NCI-H2196 treated with DMSO at 0.1 percent for 48 hours (cell line): Measurements from ENCODE around the gene TGFBI.

ENCODE experiments used
- DNase-seq: peaks from one replicate; lab custom pipeline; 2025; ENCODE audit not compliant: unreplicated experiment; lab: John Stamatoyannopoulos, UW

The TGFBI gene

DNA sequence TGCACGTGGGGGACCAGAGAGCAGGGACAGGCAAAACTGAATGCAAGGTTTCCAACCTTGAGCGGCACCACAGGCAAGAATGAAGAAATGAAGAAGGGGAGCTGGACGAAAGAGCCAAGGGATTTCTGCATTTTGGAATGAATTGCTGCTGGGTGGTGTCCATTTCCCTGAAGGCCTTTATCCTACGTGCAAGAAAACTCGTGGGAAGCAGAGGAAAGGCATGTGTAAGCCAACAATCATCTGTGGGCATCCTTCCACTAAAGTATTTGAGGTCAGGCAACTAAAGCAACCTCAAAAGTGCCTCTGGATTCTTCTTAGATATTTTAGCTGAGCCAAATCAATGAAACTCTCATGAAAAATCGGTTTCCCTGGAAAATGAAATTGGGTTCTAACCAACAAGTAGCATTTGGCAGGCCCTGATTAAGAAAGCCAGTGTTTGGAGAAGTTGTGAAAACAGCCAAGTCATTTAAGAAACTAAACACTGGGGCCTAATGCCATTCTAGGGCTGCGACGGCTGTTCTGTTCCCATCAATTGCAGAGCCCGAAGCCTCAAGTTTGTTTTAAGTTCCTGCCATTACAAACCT lies 4.7 kb upstream of the TGFBI start:
- DNase-seq, result no peak

DNA sequence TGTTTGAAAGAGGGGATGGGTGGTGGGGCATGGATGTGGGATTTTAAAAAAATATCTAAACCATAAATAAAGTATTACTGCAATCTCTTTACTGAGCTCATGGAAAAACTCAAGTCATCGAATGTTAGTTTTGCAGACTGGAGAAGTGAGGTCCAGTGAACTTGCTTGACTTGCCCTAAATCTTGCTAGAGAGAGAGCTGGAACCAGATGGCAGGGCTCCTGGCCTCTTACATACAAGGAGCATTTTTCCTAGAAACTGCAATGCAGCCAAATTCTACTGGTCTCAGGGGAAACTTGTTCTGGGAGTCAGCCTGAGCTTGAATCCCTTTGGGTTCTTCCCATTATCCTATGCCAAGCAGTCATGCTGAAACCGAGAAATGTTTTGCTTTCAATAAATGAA lies 2.9 kb upstream of the TGFBI start:
- DNase-seq, result no peak

DNA sequence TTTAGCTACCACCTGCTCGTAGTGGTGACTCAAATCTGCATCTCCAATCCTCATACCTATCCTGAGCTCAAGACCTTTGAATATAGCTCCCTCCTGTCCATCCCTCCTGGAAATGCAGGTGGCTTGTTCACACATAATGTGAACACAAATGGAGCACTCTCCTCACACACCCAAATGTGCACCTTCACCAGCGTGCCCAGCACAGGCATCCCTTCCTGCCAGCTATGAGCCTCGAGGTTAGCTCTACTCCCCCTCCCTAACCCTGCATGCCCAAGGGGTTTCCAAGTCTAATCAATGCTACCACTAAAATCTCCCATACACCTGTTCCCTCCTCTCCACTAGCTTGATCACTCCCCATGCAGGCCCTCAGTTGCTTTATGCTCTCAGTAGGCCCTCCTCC lies 2.2 kb upstream of the TGFBI start:
- no peak for DNase-seq

DNA sequence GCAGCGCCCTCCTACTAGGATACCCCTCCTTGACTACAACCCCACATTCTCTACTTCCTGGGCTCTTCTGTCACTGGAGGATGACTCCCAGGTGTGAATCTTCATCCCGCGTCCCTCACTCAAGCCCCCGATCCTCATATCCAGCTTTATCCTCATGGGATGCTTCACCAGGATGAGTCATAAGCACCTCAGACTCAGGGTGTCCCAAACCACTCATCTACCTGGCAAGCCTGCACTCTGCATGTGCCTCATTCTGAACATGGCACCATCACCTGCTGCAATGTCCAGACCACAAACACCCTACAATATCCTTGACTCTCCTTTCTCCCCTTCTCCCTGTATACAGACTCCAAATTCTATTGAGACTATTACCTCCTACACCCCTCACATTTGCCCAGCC lies 1.5 kb upstream of the TGFBI start:
- DNase-seq, result no peak

DNA sequence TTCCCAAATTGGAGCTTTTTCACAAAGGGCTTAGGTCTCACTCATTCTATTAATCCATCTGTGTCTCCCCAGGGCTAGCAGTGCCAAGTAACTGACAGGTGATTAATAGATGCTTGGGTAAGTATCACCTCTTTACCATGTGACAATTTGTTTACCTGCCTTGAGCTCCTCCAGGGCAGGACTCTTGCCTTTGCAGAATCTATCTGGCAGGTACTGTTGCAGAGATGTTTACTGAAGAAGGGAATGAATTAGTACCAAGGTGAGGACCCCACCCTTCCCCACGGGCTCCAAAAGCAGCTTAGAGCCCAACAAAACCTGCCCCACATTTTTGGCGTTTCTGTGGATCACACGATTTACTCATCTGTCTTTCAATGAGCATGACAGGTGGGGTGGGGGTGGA lies 698 bp upstream of the TGFBI start:
- no peak for DNase-seq

DNA sequence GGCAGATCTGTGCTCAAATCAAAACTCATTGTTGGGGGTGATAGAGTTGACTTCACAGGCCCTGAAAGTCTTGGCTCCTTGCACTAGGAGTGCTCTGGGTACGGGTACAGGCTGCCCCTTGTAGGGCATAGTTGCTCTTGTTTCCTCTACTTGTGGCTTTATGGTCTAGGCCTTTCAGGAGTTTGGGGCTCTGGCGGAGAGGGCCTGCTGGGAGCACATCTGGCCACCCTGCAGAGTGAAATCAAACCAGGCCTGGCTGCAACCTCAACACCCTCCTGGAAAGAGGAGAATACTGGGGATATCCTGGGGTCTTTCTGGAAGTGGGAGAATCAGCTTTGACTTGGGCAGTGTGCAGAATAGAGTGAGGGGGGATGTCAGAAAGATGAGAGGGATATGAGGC lies 1.5 kb downstream of the TGFBI start:
- DNase-seq, result no peak

DNA sequence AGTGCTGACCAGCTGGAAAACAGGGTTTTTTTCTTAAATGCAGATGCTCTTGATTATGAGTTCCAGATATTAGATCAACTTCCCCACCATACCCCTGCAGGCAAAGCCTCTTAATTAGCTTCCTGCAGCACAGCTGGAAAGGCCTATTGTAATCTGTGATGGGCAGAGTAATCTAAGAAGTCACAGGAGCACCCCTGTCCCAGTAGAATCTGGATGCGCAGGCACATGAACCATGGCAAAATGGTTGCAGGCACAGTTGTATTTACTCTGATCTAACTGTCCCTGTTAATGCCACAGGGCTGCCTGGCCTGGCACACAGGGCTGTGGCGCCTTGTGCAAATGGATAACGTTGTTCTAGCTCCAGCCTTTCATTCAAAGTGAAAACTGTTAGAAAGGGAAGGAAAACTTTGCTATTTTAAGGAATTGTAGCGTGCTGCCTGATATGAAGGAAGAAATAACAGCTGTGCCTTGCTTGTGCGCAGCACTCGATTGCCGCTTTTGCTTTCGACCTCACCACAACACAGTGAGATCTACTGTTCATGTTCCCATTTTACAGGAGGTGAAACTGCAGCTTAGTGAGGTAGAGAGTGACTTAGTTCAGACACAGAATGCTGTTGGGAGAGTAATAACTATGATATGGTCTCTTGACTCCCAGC lies 2.3 kb downstream of the TGFBI start:
- DNase-seq, result no peak

DNA sequence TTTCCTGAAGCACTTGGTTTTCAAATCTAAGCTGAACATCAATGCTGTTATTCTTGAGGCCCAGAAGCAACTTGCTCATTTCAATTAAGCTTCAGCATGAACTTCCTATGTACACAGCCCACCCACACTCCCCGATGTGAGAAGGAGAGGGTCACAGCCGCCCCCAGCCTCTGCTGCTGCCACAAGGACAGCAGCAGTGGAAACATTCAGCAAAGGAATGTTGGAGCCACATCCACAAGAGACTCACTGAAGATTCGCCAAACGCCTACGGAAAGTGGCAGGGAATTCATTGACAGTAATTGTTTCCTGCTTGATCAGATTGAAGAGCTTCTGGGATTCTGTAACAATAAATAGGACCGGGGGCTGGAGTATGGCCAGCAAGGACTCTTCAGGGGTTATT lies 2.9 kb downstream of the TGFBI start:
- no peak for DNase-seq

DNA sequence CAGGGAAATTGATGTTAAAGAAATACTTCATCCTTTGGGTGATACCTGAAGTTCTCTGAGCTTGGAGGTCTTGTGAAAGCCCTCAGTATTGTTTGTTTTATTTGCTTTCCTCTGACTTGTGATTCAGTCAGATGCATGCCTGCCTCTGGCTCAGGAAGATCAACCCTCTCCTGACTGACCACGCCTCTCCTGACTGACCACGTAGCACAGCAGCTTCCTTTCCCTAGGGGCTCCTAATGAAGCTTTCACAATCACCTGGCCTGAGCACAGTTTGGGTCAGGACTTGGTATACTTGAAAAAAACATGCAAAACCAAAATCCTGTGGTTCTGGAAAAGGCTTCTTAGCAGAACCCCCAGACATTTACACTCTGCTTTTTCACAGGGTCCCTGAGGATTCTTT lies 3.8 kb downstream of the TGFBI start:
- DNase-seq, result no peak

DNA sequence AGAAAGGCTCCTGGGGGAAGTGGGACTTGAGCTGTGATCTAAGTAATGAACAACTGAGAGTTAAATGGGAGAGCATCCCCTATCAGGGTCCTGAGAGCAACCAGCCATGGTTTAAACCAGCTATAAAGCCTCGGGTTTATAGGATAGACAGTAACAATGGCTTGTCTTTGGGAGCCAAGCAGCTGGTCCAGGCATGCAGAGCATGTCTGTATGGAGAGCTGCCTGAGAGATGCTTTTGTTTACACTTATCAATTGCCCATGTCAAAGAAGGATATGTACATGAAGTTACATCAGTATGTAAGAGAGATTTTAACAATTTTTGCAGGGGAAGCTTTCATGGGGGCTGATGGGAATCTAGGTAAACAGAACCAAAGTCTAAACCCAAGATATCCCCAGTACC lies 4.4 kb downstream of the TGFBI start:
- no peak for DNase-seq

DNA sequence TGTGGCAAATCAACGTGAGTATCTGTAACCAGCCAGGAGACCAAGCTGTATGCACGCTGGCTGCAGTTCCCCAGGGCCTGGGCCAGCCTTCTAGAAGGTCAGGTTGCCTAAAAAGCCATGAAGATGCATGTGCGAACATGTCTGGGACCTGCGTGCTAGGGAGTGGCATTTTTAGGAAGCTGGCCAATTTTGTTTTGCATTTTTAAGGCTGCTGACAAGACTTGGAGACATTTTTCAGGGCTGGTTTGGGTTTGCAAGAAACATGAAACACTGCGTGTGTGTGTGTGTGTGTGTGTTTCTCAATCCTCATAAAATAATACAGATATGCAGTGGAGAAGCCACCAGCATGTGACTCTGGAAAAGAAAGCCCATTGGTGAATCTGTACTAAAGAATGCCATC lies 5.1 kb downstream of the TGFBI start:
- no peak for DNase-seq

DNA sequence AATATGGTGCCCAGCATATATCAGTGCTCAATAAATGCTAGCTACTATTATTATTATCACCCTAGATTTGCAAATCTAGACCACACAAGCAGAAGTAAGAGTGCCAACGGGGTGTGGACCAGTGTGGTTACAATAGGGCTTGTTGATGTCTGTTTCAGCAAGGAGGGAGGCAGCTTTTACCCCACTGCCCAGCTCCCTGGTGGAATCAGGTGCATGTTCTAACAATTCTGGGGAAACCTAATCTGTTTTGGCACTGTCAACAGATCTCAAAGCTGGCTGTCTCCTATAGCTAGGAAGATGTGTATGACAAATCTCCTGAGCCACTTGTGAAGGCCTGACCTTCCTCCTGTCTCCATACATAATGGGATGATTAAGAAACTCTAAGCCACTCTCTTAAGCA lies 5.7 kb downstream of the TGFBI start:
- DNase-seq, result no peak

DNA sequence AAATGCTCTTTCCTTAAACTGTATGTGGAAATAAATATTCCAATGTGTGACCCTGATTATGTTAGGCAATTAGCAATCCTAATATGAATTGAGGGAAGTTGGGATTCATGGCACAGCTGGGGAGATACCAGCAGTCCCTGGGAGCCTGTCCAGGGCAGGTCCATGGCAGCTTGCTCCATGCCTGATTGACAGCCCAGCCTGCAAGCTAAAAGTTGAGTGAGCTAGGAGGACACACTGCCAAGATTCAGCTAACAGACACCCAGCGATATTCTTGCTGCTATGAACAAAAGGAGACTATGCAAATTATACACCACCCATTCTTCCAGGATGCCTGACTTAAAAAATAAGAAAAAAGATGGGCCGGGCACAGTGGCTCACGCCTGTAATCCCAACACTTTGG lies 6.2 kb downstream of the TGFBI start:
- no peak for DNase-seq

DNA sequence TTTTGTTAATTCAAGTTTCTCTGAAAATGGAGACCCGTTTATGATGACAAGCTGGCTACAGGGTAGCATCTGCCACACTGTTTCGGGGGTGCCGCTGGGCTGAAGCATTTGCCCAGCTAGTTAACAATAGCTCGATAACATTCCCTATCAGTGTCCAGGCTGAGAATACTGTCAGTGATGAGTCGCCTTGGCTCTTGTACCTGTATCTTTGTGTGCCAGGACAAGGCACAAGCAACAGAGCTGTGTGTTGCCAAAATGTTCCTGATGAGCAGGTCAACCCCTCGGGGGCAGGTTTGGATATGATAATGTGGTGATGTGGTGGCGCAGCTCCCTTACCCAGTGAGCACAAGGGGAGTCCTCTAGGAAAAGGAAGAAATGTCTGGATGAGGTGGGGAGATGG lies 7.0 kb downstream of the TGFBI start:
- DNase-seq, result no peak

DNA sequence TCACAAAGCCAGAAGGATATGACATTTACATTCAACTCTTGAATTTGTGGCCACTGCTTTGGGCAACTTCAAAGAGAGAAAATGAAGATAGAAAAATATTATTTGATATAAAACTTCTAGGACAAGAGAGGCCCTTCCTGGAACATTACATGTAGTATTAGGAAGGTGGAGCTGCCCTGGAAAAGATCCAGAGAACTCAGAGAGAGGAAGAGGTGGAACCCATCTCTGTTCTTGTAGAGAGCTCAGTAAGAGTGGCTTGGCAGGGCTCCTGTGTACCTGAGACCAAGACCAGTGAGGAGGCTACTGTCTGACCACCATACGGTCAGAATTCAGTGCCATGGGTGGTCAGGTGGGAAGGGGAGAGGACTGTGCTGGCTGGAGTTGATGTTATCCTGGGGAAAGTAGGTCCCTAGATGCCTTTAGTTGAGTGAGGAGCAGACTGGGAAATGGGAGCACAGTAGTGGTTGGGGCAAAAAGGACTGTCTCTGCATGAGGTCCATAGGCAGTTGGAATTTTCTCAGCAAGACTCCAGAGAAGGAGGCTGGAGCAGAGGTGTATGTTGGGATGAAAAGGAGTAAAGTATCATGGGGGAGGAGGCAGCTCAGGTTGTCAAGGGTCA lies 7.6 kb downstream of the TGFBI start:
- DNase-seq, result peak; percentile 29

DNA sequence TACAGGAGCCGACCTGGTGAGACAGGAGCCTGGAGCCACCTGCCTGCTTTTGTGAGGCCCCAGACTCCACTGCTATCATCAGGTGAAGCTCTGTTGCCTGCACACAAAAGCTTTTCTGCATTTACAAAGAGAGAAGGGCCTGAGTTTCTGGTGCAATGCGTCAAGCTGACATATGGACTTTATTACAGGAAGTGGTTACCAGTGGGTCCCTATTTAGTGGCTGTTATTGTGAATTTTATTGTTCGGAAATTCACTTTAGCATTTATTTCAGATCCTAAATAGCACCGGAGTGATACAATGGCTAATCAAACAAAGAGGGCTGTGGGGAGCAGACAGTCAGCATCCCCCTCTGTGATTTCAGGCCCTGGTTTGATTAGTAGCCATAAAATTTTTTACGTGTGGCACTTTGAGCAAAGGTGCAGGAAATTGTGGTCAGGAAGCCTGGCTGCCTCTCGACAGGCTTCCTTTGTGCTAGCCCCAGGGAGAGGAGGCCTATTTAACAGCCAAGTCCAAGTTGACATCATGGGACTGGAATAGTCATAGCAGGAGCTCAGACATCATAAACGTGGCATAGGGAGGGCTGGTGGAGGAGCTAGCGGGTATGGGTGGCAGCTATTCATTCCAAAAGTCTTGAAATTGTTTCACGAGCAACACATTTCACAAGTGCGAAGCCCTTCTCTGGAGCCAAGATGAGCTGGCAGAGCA lies 8.4 kb downstream of the TGFBI start:
- DNase-seq, result peak; percentile 87

DNA sequence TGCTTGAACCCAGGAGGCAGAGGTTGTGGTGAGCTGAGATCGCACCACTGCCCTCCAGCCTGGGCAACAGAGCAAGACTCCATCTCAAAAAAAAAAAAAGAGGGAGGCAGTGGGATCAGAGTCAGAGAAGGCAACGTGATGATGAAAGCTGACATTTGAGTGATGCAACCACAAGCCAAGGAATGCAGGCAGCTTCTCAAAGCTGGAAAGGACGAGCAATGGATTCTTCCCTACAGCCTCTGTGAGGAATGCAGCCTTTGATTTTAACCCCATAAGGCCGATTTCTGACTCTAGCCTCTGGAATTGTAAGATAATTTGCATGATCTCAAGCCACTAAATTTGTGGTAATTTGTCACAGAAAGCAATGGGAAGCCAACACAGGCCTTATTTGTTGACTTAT lies 9.8 kb downstream of the TGFBI start:
- no peak for DNase-seq

DNA sequence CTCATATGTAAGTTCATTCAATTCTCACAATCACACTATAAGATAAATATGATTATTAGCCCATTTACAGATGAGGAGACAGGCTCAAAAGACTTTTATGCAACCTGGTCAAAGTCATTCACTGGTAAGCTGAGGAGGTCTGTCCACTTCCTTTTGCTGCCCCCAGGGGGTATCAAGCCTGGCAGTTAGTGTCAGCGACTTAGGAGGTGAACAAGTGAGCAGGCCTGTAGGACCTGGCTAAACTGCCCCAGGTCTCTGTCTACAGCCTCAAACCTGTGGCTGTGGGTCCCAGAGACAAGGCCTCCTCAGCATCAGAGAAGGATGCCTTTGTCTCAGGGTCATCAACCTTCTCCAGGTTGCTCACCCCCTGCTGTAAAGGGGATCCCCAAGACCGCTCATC lies 10.4 kb downstream of the TGFBI start:
- DNase-seq, result no peak

DNA sequence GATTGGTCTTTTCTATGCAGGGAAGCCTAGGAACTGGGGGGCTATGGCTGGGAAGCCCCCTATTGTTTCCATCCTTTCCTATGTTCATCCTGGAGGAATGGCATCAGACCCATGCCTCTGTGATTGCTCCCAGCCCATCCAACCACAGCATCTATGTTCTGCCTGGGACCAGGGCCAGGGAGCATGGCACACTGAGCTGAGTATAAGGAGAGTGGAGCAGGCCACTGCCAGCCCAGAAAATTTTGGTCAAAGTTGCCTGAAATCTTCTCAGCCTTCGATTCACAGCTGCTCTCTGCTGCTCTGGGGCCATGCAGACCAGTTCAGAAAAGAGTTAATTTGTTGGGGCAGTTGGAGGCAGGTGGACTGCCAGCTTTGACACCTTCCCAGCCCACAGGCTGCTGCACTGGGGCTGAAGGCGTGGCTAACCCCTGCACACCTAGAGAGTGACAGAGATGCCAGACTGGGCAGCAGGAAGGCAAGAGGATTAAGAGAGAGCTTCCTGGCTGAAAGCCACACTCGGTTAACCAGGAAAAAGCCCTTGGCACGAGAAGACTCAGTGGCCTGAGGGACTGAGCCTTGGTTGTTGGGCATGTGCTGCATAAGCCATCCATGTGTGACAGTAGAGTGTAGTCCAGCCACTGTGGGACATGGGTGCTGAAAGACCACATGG lies 12.1 kb downstream of the TGFBI start:
- peak; percentile 74 for DNase-seq

DNA sequence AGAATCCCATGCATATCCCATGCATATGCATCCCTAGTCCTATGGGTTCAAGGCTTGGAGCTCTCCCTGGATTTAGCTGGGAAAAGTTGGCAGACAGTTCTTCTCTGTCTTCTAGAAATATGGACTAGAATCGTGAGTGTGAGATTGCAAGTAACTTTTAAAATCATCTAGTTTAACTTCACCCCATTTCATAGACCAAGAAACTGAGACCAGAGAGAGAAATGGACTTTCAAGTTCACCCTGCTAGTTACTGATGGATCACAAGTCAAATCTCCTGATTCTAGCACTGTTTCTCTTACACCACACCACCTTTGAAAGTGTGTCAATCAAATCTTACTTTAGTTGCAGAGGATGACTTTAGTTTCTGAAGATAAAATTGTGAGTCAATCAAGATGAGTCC lies 13.4 kb downstream of the TGFBI start:
- no peak for DNase-seq

DNA sequence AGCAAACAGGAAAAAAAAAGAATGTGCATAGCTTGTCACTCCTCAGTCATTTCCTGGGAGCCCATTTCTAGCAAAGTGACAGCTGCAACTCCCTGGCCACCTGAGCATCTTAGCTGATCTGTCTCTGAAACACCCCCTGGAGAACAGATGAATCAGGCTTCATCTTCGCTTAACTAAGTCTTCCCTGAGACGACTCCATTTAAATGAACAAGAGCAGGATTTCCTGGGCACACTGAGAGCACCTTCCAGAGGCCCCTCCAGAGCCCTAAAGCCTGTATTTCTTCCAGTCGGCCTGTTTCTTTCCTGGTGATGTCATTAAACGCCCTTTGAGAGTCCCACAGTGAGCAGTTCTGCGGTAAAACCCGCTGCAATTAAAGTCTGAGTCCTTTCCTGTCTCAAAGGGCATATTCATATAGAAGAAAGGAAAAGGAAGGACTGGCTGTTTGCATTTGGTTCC lies 13.9 kb downstream of the TGFBI start:
- DNase-seq, result no peak

DNA sequence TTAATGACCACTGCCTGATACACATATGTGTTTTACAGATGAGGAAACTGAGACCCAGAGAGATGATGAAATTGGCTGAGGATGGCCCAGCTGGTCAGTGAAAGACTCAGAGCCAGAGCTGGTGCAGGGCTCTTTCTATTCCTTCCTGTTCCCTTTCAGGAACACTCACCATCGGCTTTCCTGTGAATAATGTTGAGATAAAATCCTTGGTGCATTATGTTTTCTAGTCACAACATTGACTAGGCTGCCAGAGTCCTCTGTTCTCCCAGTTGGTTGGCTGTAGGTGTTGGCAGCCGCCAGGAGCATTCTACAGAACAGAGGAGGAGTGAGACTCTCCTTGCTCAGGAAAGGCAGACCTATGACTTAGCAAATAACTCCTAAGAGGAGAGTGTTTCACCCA lies 14.8 kb downstream of the TGFBI start:
- no peak for DNase-seq
